ENCODE measurements around the gene CGB1.
"Not testable (repeated sequence)": the region's sequence is repeated elsewhere in the genome, so short reads cannot be mapped to it uniquely, and the experiment has no call there.

The CGB1 gene

GRCh38 chr19:49057636-49058234, 21.0 kb upstream of the CGB1 start, which contains the start of gene CGB7:
TSS of gene CGB7 (minus strand) at chr19:49057749. CDS start at chr19:49055375, 2,374 bp downstream.
- peak; percentile 80 for DNase-seq

GRCh38 chr19:49056902-49057596, 20.4 kb upstream of the CGB1 start:
- DNase-seq = not testable (repeated sequence)

- DNase-seq = peak; percentile 78
Observed at GRCh38 chr19:49056101-49056901, 19.6 kb upstream of the CGB1 start.

- DNase-seq = not testable (repeated sequence)
Observed at GRCh38 chr19:49050376-49051033, 13.8 kb upstream of the CGB1 start.

GRCh38 chr19:49049834-49050233, 13.1 kb upstream of the CGB1 start:
- DNase-seq = not testable (repeated sequence)

GRCh38 chr19:49049011-49049410, 12.3 kb upstream of the CGB1 start, which contains the start of gene CGB8:
TSS of gene CGB8 (minus strand) at chr19:49049111. CDS start at chr19:49048739, 372 bp downstream.
- DNase-seq = not testable (repeated sequence)

GRCh38 chr19:49043548-49043947, 6.9 kb upstream of the CGB1 start, which contains the start of gene CGB5:
TSS of gene CGB5 (plus strand) at chr19:49043848. CDS start at chr19:49044210, 362 bp downstream.
- DNase-seq = not testable (repeated sequence)

- DNase-seq = not testable (repeated sequence)
Observed at GRCh38 chr19:49042666-49043065, 6.0 kb upstream of the CGB1 start.

GRCh38 chr19:49042177-49042576, 5.5 kb upstream of the CGB1 start:
- DNase-seq = no peak

GRCh38 chr19:49039736-49040135, 3.0 kb upstream of the CGB1 start:
- not testable (repeated sequence) for DNase-seq

GRCh38 chr19:49038557-49039276, 2.0 kb upstream of the CGB1 start:
- DNase-seq = not testable (repeated sequence)

- not testable (repeated sequence) for DNase-seq
Observed at GRCh38 chr19:49038111-49038510, 1.4 kb upstream of the CGB1 start.

GRCh38 chr19:49031642-49032301, 4.9 kb downstream of the CGB1 start, which contains the start of gene CGB2:
TSS of gene CGB2 (plus strand) at chr19:49031890. CDS start at chr19:49032096, 206 bp downstream.
- not testable (repeated sequence) for DNase-seq

GRCh38 chr19:49030323-49030722, 6.4 kb downstream of the CGB1 start:
- not testable (repeated sequence) for DNase-seq

GRCh38 chr19:49029749-49030148, 6.9 kb downstream of the CGB1 start:
- not testable (repeated sequence) for DNase-seq

GRCh38 chr19:49028686-49029085, 8.0 kb downstream of the CGB1 start:
- not testable (repeated sequence) for DNase-seq

GRCh38 chr19:49025599-49025998, 11.1 kb downstream of the CGB1 start:
- not testable (repeated sequence) for DNase-seq

- not testable (repeated sequence) for DNase-seq
Observed at GRCh38 chr19:49025088-49025487, 11.6 kb downstream of the CGB1 start.

- DNase-seq = not testable (repeated sequence)
Observed at GRCh38 chr19:49024233-49024632, 12.5 kb downstream of the CGB1 start, which contains the start of gene CGB3. TSS of gene CGB3 (minus strand) at chr19:49024333. CDS start at chr19:49023971, 362 bp downstream.

- DNase-seq = no peak
Observed at GRCh38 chr19:49022116-49022515, 14.6 kb downstream of the CGB1 start.

All from right kidney (tissue), 1 donor.